Endothelial cell of umbilical vein (primary cell): ENCODE measurements around the gene LMO1. TPM values are rescaled to one million over a fixed set of nuclear protein-coding genes. Genes with fewer than 3 reads are reported as not detected.

ENCODE experiments used
- BruUV-seq: library from RNA; stranded (reverse); fragments of 400-500 nt; replicated peaks from 2 replicates; lab custom pipeline; 2021; lab: Mats Ljungman, UMichigan
- CTCF ChIA-PET: fragments of 300-600, 350-600 bp; sonication (Branson Sonifier 250); formaldehyde crosslinking; loops from one replicate; lab custom pipeline; 2021; ENCODE audit warnings: antibody characterized with exemption, inconsistent platforms; lab: Charles Lee
- POLR2A ChIA-PET: fragments of 300-600, 350-600 bp; sonication (Branson Sonifier 250); formaldehyde crosslinking; loops from one replicate; lab custom pipeline; 2021; ENCODE audit warnings: antibody characterized with exemption, inconsistent platforms; lab: Charles Lee
- DNase-seq: peaks from one replicate; pipeline ENCODE4 v3.0.0-alpha.2; 2011; ENCODE audit warnings: low read depth, low spot score
- FAIRE-seq: peaks from 2 replicates; lab custom pipeline; 2011; peaks lifted over from hg19 to GRCh38; lab: Jason Lieb, UNC
- H2AFZ ChIP-seq: 2 replicates; pipeline ENCODE4 v1.6.0; 2012; ENCODE audit warnings: low read depth, low read length, control low read depth, inconsistent platforms
- H3K27ac ChIP-seq: 2 replicates; pipeline ENCODE4 v1.5.1; 2011; ENCODE audit warnings: low read depth, mild to moderate bottlenecking, control low read depth, low read length, moderate library complexity; ENCODE audit not compliant: insufficient read depth
- H3K27me3 ChIP-seq, 2 experiments: 2 replicates each; pipeline versions ENCODE4 v1.6.0 to v1.6.1; 2011; ENCODE audit warnings: low read length in 2 of 2, mixed read lengths in 1 of 2; ENCODE audit not compliant: control insufficient read depth in 2 of 2, insufficient read depth in 2 of 2
- H3K36me3 ChIP-seq, 2 experiments: 2 replicates in 1 of 2; 3 replicates in 1 of 2; pipeline ENCODE4 v1.5.1; 2011; ENCODE audit warnings: low read length in 2 of 2, mild to moderate bottlenecking in 1 of 2, moderate library complexity in 1 of 2; ENCODE audit not compliant: control insufficient read depth in 2 of 2, insufficient read depth in 2 of 2; ENCODE audit errors: extremely low read depth in 1 of 2
- H3K4me1 ChIP-seq: 3 replicates; pipeline ENCODE4 v1.5.1; 2011; ENCODE audit warnings: mild to moderate bottlenecking, low read length; ENCODE audit not compliant: control insufficient read depth, insufficient read depth; ENCODE audit errors: extremely low read depth
- H3K4me2 ChIP-seq: 2 replicates; pipeline ENCODE4 v1.6.1; 2011; ENCODE audit warnings: low read length, control low read depth, mixed read lengths; ENCODE audit not compliant: insufficient read depth
- H3K4me3 ChIP-seq, 3 experiments: fragments of 200-600 bp in 1 of 3; sonication (generic), shearing (Covaris generic) in 1 of 3; replicated peaks in 1 of 3; 2 replicates each; pipeline ENCODE4 v1.5.1; 2011 to 2016; ENCODE audit warnings: control low read depth in 3 of 3, low read length in 3 of 3, mild to moderate bottlenecking in 2 of 3, inconsistent platforms in 1 of 3, low read depth in 1 of 3, moderate library complexity in 1 of 3; ENCODE audit not compliant: insufficient read depth in 1 of 3
- H3K79me2 ChIP-seq: 2 replicates; pipeline ENCODE4 v1.6.0; 2012; ENCODE audit warnings: low read length, inconsistent platforms; ENCODE audit not compliant: control insufficient read depth, insufficient read depth
- H3K9ac ChIP-seq: replicated peaks from 2 replicates; pipeline ENCODE3; 2011; ENCODE audit warnings: low read length, control low read depth; ENCODE audit not compliant: insufficient read depth; ENCODE audit errors: extremely low read depth
- H3K9me1 ChIP-seq: replicated peaks from 3 replicates; pipeline ENCODE4 v1.6.0; 2011; ENCODE audit warnings: mild to moderate bottlenecking, low read length; ENCODE audit not compliant: control insufficient read depth, insufficient read depth; ENCODE audit errors: extremely low read depth
- H3K9me3 ChIP-seq: replicated peaks from 2 replicates; pipeline ENCODE4 v1.5.1; 2012; ENCODE audit warnings: low read length, inconsistent platforms; ENCODE audit not compliant: control insufficient read depth, insufficient read depth
- H4K20me1 ChIP-seq: replicated peaks from 2 replicates; pipeline ENCODE3; 2011; ENCODE audit warnings: mild to moderate bottlenecking, low read length; ENCODE audit not compliant: control insufficient read depth, insufficient read depth; ENCODE audit errors: extremely low read depth
- CTCF ChIP-seq, 2 donors: IDR thresholded peaks; 1 replicate in 1 of 2; 2 replicates in 1 of 2; pipeline ENCODE4 v1.5.1; 2011; ENCODE audit warnings: low read length in 2 of 2, mild to moderate bottlenecking in 2 of 2, moderate library complexity in 2 of 2, control low read depth in 1 of 2, inconsistent platforms in 1 of 2, low read depth in 1 of 2; ENCODE audit not compliant: insufficient read depth in 1 of 2; ENCODE audit errors: extremely low read depth in 1 of 2
- FOS ChIP-seq: IDR thresholded peaks from 2 replicates; pipeline ENCODE4 v1.6.1; 2011; ENCODE audit warnings: mild to moderate bottlenecking, low read length, moderate library complexity, borderline replicate concordance; ENCODE audit not compliant: insufficient read depth
- JUN ChIP-seq: IDR thresholded peaks from 2 replicates; pipeline ENCODE4 v1.6.1; 2011; ENCODE audit warnings: borderline replicate concordance, low read depth; ENCODE audit not compliant: insufficient read length, insufficient read depth
- MYC ChIP-seq: IDR thresholded peaks from one replicate; pipeline ENCODE4 v1.6.1; 2011; ENCODE audit warnings: mild to moderate bottlenecking, low read depth, low read length
- POLR2AphosphoS5 ChIP-seq: IDR thresholded peaks from 2 replicates; pipeline ENCODE4 v1.6.1; 2012; ENCODE audit warnings: low read depth, mild to moderate bottlenecking, control low read depth, low read length, moderate library complexity; ENCODE audit not compliant: insufficient read depth
- dilution Hi-C: fragments of 300-500 bp; cut with MboI; formaldehyde crosslinking; loops from one replicate; pipeline ENCODE4 v1.15.0; 2019; ENCODE audit warnings: low sequenced_read_pairs; ENCODE audit not compliant: extremely low pct_ligation_motif_present
- intact Hi-C: fragments of 100-400 bp; cut with micrococcal nuclease; formaldehyde crosslinking; loops from one replicate; pipeline ENCODE4 v1.10.0; 2022
- polyA plus RNA-seq, 4 experiments: library from polyadenylated mRNA; depleted of rRNA in 3 of 4; stranded (reverse) in 3 of 4; unstranded in 1 of 4; fragments of >200 nt; gene quantifications; 2 replicates each; pipeline versions ENCODE4 v1.2.1 to v1.2.3, GENCODE V29; 2011 to 2012; ENCODE audit warnings: missing spikeins in 1 of 4
- total RNA-seq: library from RNA; stranded (reverse); gene quantifications from 2 replicates; pipeline ENCODE4 v1.2.3, GENCODE V29; 2021

Gene LMO1
- total and polyA plus RNA-seq, 2 donors (not counting 3 experiments of a cell fraction or from before 2014, with no cell fraction given), result not detected

GRCh38 chr11:8213376-8213775 lies 50.3 kb downstream of the LMO1 start:
- H3K79me2 ChIP-seq, result no peaks in the 10 kb centered on the region
- no peaks in the 10 kb centered on the region for H3K9me1 ChIP-seq
- DNase-seq, result no peak
- no peaks in the 10 kb centered on the region for H3K36me3 ChIP-seq
- H3K27ac ChIP-seq, result no peak overlapping the region
- no peak overlapping the region for H3K4me2 ChIP-seq
- dilution Hi-C loops, result no loop called here
- CTCF ChIA-PET, result no interaction called here
- BruUV-seq, result no TSS peak
- intact Hi-C loops, result no loop called here
- H3K4me3 ChIP-seq, result no peak overlapping the region
- no peak overlapping the region for H2AFZ ChIP-seq
- no peak for TF ChIP-seq CTCF (IDR thresholded peaks at IDR 0.05; ENCODE audit: extremely low read depth in 1 of 2, insufficient read depth in 1 of 2, low read depth in 1 of 2, low read length in 2 of 2)
- no peak for TF ChIP-seq JUN
- TF ChIP-seq POLR2AphosphoS5, result no peak
- peaks cover 6 to 9% of the 10 kb centered on the region in 2 experiments for H3K27me3 ChIP-seq
- no peaks in the 10 kb centered on the region for H3K4me1 ChIP-seq
- H4K20me1 ChIP-seq, result no peaks in the 10 kb centered on the region
- POLR2A ChIA-PET, result no interaction called here
- no peaks in the 10 kb centered on the region for H3K9me3 ChIP-seq
- no peak overlapping the region for H3K9ac ChIP-seq
- FAIRE-seq, result no peak

- Histone ChIP-seq H3K4me2 (no peak overlapping the region), H4K20me1 (no peaks in the 10 kb centered on the region), H3K9ac (no peak overlapping the region), H3K4me1 (peaks cover 12% of the 10 kb centered on the region), H3K36me3 (no peaks in the 10 kb centered on the region), H3K27ac (no peak overlapping the region), H3K9me3 (no peaks in the 10 kb centered on the region), H2AFZ (no peak overlapping the region), H3K27me3 (peaks cover 3 to 6% of the 10 kb centered on the region in 2 experiments), H3K9me1 (no peaks in the 10 kb centered on the region), H3K79me2 (no peaks in the 10 kb centered on the region), H3K4me3 (no peak overlapping the region)
- dilution Hi-C loops, result no loop called here
- intact Hi-C loops, result loop anchor here (5.0 kb wide), 1 partner anchor 53 kb away; the partner anchor contains the start of gene LMO1
- ChIA-PET CTCF (no interaction called here), POLR2A (no interaction called here)
- TF ChIP-seq CTCF (IDR thresholded peaks at IDR 0.05; ENCODE audit: extremely low read depth in 1 of 2, insufficient read depth in 1 of 2, low read depth in 1 of 2, low read length in 2 of 2) (peak; percentile 43 to 55), MYC (no peak), FOS (no peak)
- BruUV-seq, result no TSS peak
- DNase-seq (no peak), FAIRE-seq (no peak)
Observed at GRCh38 chr11:8209208-8209807, 54.4 kb downstream of the LMO1 start.
